K562 (cell line): ENCODE results near the gene ZFYVE28. TPM values are rescaled to one million over a fixed set of nuclear protein-coding genes. Genes with fewer than 3 reads are reported as not detected.

ENCODE experiments used
- ATAC-seq: fragments of 200-7000 bp; cut with Tn5 transposase; 3 replicates; pipeline ENCODE4 v1.9.1; 2020; ENCODE audit warnings: moderate library complexity
- BruUV-seq: library from RNA; stranded (reverse); fragments of 400-500 nt; replicated peaks from 2 replicates; lab custom pipeline; 2021; lab: Mats Ljungman, UMichigan
- CTCF ChIA-PET: fragments of 300-600 bp; formaldehyde crosslinking; extraction: SDS; loops from one replicate; lab custom pipeline; 2021; ENCODE audit warnings: low intra/inter-chr PET ratio; lab: Yijun Ruan, JAX
- POLR2A ChIA-PET: fragments of 300-600, 350-650 bp; sonication (Branson Sonifier 250); formaldehyde crosslinking; extraction: SDS; loops from one replicate; lab custom pipeline; 2021; ENCODE audit warnings: antibody characterized with exemption, inconsistent platforms; lab: Yijun Ruan, JAX
- DNase-seq, 4 experiments: peaks; one replicate each; pipeline versions ENCODE4 v3.0.0 to v3.0.0-alpha.2; 2011 to 2018; ENCODE audit warnings: low spot score in 3 of 4, mixed read lengths in 3 of 4; ENCODE audit errors: extremely low read depth in 1 of 4
- FAIRE-seq: peaks from 2 replicates; lab custom pipeline; 2011; peaks lifted over from hg19 to GRCh38; lab: Jason Lieb, UNC
- H2AFZ ChIP-seq: 2 replicates; pipeline ENCODE4 v1.6.0; 2011; ENCODE audit warnings: low read depth, low read length, control low read depth, inconsistent platforms
- H3K27ac ChIP-seq: fragments of 200-600 bp; 3 replicates; pipeline ENCODE4 v1.8.0; 2011; ENCODE audit warnings: low read depth, mild to moderate bottlenecking, control low read depth, inconsistent platforms, low read length, moderate library complexity, mixed read lengths; ENCODE audit errors: extremely low read depth
- H3K27me3 ChIP-seq, 2 experiments: fragments of 300-600 bp in 1 of 2; 2 replicates in 1 of 2; 3 replicates in 1 of 2; pipeline versions ENCODE4 v1.6.0 to v1.8.0; 2011; ENCODE audit warnings: inconsistent platforms in 2 of 2, low read length in 2 of 2, mild to moderate bottlenecking in 1 of 2, mixed read lengths in 1 of 2, moderate library complexity in 1 of 2; ENCODE audit not compliant: control insufficient read depth in 2 of 2, insufficient read depth in 2 of 2
- H3K36me3 ChIP-seq: fragments of 300-600 bp; 3 replicates; pipeline ENCODE4 v1.8.0; 2011; ENCODE audit warnings: mild to moderate bottlenecking, low read length, inconsistent platforms; ENCODE audit not compliant: control insufficient read depth, insufficient read depth
- H3K4me1 ChIP-seq, 2 experiments: fragments of 200-600 bp in 1 of 2; replicated peaks in 1 of 2; 2 replicates in 1 of 2; 3 replicates in 1 of 2; pipeline versions ENCODE4 v1.5.1 to v1.8.0; 2011; ENCODE audit warnings: inconsistent platforms in 2 of 2, low read length in 2 of 2, mild to moderate bottlenecking in 1 of 2, mixed read lengths in 1 of 2, moderate library complexity in 1 of 2; ENCODE audit not compliant: control insufficient read depth in 2 of 2, insufficient read depth in 2 of 2
- H3K4me2 ChIP-seq: 2 replicates; pipeline ENCODE4 v1.6.1; 2011; ENCODE audit warnings: low read length, control low read depth, inconsistent platforms, mixed read lengths; ENCODE audit not compliant: insufficient read depth
- H3K4me3 ChIP-seq: fragments of 200-600 bp; sonication (generic), shearing (Covaris generic); 2 replicates; pipeline ENCODE4 v1.5.1; 2016; ENCODE audit warnings: control low read depth, inconsistent platforms
- H3K79me2 ChIP-seq: fragments of 200-600 bp; 3 replicates; pipeline ENCODE4 v1.8.0; 2011; ENCODE audit warnings: low read length, inconsistent platforms; ENCODE audit not compliant: control insufficient read depth, insufficient read depth
- H3K9ac ChIP-seq, 2 experiments: 2 replicates each; pipeline versions ENCODE4 v1.6.0 to v1.6.1; 2011; ENCODE audit warnings: low read depth in 2 of 2, low read length in 2 of 2, control low read depth in 1 of 2, inconsistent platforms in 1 of 2, mild to moderate bottlenecking in 1 of 2, mixed read lengths in 1 of 2; ENCODE audit not compliant: insufficient read depth in 1 of 2
- H3K9me1 ChIP-seq: one replicate; pipeline ENCODE4 v1.6.0; 2011; ENCODE audit warnings: inconsistent platforms, mild to moderate bottlenecking, low read length, moderate library complexity; ENCODE audit not compliant: control insufficient read depth, insufficient read depth
- H3K9me3 ChIP-seq: replicated peaks from 2 replicates; pipeline ENCODE4 v1.5.1; 2011; ENCODE audit warnings: low read depth, low read length, inconsistent platforms; ENCODE audit not compliant: control insufficient read depth, insufficient read depth
- H4K20me1 ChIP-seq: replicated peaks from 2 replicates; pipeline ENCODE4 v1.6.1; 2011; ENCODE audit warnings: low read length, inconsistent platforms, mixed read lengths; ENCODE audit not compliant: control insufficient read depth, insufficient read depth
- ARID2 ChIP-seq: fragments of 450-650 bp; IDR thresholded peaks from 2 replicates; pipeline ENCODE4 v1.6.1; 2017; ENCODE audit warnings: antibody characterized with exemption, mild to moderate bottlenecking
- SNRNP70 ChIP-seq: fragments of 200-400 bp; formaldehyde crosslinking; optimal IDR thresholded peaks from 2 replicates; pipeline ENCODE3; 2017; ENCODE audit warnings: low read depth, low read length
- ZBTB33 ChIP-seq: sonication (generic); formaldehyde crosslinking; IDR thresholded peaks from 2 replicates; pipeline ENCODE4 v1.8.1; 2023; ENCODE audit warnings: mild to moderate bottlenecking, missing genetic modification reagents
- ZNF165 ChIP-seq: fragments of 250-450 bp; sonication (Bioruptor Pico); IDR thresholded peaks from 2 replicates; pipeline ENCODE4 v1.4.0; 2020; ENCODE audit warnings: borderline replicate concordance
- WGBS: fragments of 100-300 bp; shearing (Covaris generic); methylation state at CpG from one replicate; pipeline ENCODE4 v1.1.6; 2016; ENCODE audit warnings: low coverage, mixed read lengths; ENCODE audit not compliant: insufficient coverage; ENCODE audit errors: missing lambda C conversion rate; 5-methylcytosine and 5-hydroxymethylcytosine counted together
- in situ Hi-C: fragments of 300-500 bp; cut with MboI; formaldehyde crosslinking; loops from 4 replicates; pipeline ENCODE4 v1.15.0; 2018; ENCODE audit warnings: inconsistent platforms, mixed read lengths
- intact Hi-C: fragments of 100-400 bp; cut with micrococcal nuclease; formaldehyde crosslinking; loops from 2 replicates; pipeline ENCODE4 v1.14.2; 2022
- polyA plus RNA-seq, 8 experiments: library from polyadenylated mRNA; depleted of rRNA in 4 of 8; stranded (reverse) in 5 of 8; unstranded in 3 of 8; fragments of >200 nt; fragmentation: Nextera tagmentation in 2 of 8; fragmentation: Illumina TruSeq in 1 of 8; extraction: Ambion mirVana in 2 of 8; extraction: Trizol in 1 of 8; gene quantifications; 2 replicates each; pipeline versions ENCODE4 v1.2.1 to v1.2.3, GENCODE V29; 2011 to 2014; ENCODE audit warnings: inconsistent platforms in 1 of 8, missing spikeins in 1 of 8
- total RNA-seq, 7 experiments: library from RNA; depleted of rRNA in 6 of 7; stranded (reverse); fragments of >200 nt in 6 of 7; fragmentation: Illumina TruSeq in 2 of 7; extraction: Trizol in 2 of 7; gene quantifications; 2 replicates each; pipeline versions ENCODE4 v1.2.1 to v1.2.3, GENCODE V29; 2011 to 2021; ENCODE audit warnings: low replicate concordance in 1 of 7

ZFYVE28 gene
- total and polyA plus RNA-seq, 9 of the 15 experiments (the other 6 are each of a cell fraction or from before 2014, with no cell fraction given), result 1.3 to 24.8 (median 8.9) TPM

DNA sequence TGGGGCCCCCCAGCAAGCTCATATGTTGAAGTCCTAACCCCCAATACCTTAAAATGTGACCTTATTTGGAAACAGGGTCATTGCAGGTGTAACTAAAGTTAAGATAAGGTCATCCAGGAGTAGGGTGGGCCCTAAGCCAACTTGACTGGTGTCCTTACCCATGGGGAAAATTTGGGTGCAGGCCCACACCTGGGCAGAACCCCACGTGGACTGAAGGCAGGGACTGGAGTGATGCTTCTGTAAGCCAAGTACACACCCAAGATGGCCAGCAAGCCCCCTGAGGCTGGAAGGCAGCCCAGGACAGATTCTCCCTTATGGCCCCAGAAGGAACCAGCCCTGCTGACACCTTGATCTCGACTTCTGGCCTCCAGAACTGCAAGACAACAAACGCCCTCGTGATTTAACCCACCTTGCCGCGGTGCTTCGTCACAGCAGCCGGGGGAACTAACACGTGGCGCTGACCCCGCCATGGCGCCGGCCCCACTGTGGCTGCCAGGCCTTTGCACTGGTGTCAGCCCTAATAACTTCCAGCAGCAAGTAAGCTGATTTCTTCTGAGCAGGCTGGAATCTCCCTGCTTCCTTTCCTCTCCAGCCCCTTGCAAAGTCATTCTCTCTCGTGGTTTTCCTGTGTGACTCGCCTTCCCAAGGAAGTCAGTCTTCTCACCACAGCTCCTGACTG, 133.4 kb downstream of the ZFYVE28 start:
- no peak overlapping the region for H3K9ac ChIP-seq
- in situ Hi-C loops, result no loop called here

More for the DNA sequence above, 133.4 kb downstream of the ZFYVE28 start:
- TF ChIP-seq ZNF165 (CRISPR knock-in tag) (no peak), ARID2 (no peak), ZBTB33 (CRISPR knock-in tag) (peak; percentile 67), SNRNP70 (no peak)
- Histone ChIP-seq H3K9me1 (peaks cover 2% of the 10 kb centered on the region), H3K27me3 (no peaks in the 10 kb centered on the region), H3K9me3 (no peaks in the 10 kb centered on the region), H3K36me3 (no peaks in the 10 kb centered on the region), H3K4me3 (no peak overlapping the region), H4K20me1 (no peaks in the 10 kb centered on the region), H2AFZ (no peak overlapping the region), H3K27ac (no peak overlapping the region), H3K79me2 (no peaks in the 10 kb centered on the region), H3K4me2 (no peak overlapping the region), H3K4me1 (peaks cover 0 to 28% of the 10 kb centered on the region in 2 experiments; a peak in 2 of 5 replicates)
- BruUV-seq, result no TSS peak
- 33% methylated on average over 6 of the region's 15 CpGs for WGBS
- FAIRE-seq (no peak), ATAC-seq (no peak), DNase-seq (no peak)
- ChIA-PET POLR2A (interaction anchor here (0.6 kb wide), 2 partner anchors 573 to 1433 kb away, joined by 3 read pairs; partner anchors contain the start of gene SLBP), CTCF (no interaction called here)
- intact Hi-C loops, result no loop called here
